IPS-18c (cell line): Measurements from ENCODE around the gene UNC50.
"Not testable (repeated sequence)": the region's sequence is repeated elsewhere in the genome, so short reads cannot be mapped to it uniquely, and the experiment has no call there.

Source experiments
- H3K4me3 ChIP-seq: 2 replicates; pipeline ENCODE4 v1.7.0; 2013; ENCODE audit warnings: low read depth, mild to moderate bottlenecking, low read length, moderate library complexity; ENCODE audit not compliant: insufficient read depth
- H3K9me3 ChIP-seq: one replicate; pipeline ENCODE4 v1.6.1; 2013; ENCODE audit warnings: mild to moderate bottlenecking, low read length, moderate library complexity; ENCODE audit not compliant: control insufficient read depth, insufficient read depth

Gene UNC50

DNA sequence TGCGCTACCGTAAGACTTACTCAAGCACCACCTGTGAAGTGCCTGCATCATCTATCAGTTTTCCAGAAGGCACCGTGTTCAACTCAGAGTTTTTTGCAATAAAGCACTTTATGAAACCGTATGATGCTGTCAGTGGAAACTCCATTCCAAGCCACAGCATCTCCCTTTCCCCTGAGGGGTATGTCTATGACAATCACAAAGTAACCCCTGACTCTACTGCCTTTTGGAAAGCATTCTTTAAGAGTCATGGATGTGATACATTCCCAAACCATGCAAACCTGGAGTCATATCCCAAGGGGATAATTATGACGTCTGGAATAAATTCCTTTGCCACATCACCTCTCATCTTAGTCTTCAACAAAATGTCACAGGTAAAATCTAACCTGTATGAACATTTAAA is 39.2 kb downstream of the UNC50 start:
- no peaks in the 10 kb centered on the region for H3K9me3 ChIP-seq

DNA sequence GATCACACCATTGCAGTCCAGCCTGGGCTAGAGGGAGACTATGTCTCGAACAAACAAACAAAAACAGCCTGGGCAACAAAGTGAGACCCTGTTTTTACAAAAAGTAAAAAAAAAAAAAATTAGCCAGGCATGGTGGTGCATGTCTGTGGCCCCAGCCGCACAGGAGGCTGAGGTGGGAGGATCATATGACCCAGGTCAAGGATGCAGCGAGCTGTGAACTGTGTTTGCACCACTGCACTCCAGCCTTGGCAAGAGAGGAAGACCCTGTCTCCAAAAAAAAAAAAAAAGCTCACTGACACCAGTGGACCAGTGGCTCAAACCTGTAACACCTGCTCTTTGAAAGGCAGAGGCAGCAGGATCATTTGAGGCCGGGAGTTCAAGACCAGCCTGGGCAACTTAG is 40.1 kb downstream of the UNC50 start:
- no peaks in the 10 kb centered on the region for H3K9me3 ChIP-seq
- H3K4me3 ChIP-seq, result no peak overlapping the region

More for the DNA sequence above, 39.2 kb downstream of the UNC50 start:
- no peak overlapping the region for H3K4me3 ChIP-seq

GRCh38 chr2:98649135-98649991 is 41.0 kb downstream of the UNC50 start:
- no peaks in the 10 kb centered on the region for H3K9me3 ChIP-seq
- no peak overlapping the region for H3K4me3 ChIP-seq

- Histone ChIP-seq H3K9me3 (no peaks in the 10 kb centered on the region), H3K4me3 (no peak overlapping the region)
These were observed 41.6 kb downstream of the UNC50 start for GRCh38 chr2:98649992-98650375.

- no peaks in the 10 kb centered on the region for H3K9me3 ChIP-seq
- H3K4me3 ChIP-seq, result no peak overlapping the region
These were observed 42.6 kb downstream of the UNC50 start for GRCh38 chr2:98650998-98651397.

DNA sequence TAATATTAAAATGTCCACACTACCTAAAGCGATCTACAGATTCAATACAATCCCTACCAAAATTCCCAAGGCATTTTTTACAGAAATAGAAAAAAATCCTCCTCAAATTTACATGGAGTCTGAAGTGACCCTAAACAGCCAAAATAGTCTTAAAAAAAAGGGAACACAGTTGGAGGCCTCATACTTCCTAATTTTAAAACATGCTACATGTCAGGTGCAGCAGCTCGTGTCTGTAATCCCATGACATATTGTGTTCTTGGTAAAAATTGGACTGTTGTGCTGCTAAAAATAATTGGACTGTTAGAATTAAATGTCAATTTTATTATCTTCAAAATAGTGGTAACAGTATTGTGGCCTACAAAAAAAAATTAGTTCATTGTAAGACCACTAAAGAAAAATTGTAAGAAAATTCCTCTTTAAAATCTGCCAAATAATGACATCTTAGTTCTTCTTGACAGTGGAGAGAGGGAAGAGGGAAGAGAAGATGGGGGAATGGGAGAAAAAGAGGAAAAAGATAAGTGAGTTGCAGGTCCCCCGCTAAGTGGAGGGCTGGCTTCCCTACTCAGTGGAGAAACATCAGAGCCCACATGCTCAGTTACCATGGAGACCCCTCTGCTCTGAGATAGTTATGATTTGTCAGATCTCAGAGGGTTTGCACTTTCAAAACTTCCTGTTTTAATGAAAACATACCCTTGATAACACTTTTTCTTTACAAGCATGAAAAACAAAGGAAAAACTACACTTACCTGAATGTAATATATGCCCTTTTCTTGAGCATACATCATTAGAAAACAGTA is 46.5 kb downstream of the UNC50 start:
- no peaks in the 10 kb centered on the region for H3K9me3 ChIP-seq
- H3K4me3 ChIP-seq, result no peak overlapping the region

- no peaks in the 10 kb centered on the region for H3K9me3 ChIP-seq
- no peak overlapping the region for H3K4me3 ChIP-seq
These were observed 48.4 kb downstream of the UNC50 start for GRCh38 chr2:98656800-98657199.

DNA sequence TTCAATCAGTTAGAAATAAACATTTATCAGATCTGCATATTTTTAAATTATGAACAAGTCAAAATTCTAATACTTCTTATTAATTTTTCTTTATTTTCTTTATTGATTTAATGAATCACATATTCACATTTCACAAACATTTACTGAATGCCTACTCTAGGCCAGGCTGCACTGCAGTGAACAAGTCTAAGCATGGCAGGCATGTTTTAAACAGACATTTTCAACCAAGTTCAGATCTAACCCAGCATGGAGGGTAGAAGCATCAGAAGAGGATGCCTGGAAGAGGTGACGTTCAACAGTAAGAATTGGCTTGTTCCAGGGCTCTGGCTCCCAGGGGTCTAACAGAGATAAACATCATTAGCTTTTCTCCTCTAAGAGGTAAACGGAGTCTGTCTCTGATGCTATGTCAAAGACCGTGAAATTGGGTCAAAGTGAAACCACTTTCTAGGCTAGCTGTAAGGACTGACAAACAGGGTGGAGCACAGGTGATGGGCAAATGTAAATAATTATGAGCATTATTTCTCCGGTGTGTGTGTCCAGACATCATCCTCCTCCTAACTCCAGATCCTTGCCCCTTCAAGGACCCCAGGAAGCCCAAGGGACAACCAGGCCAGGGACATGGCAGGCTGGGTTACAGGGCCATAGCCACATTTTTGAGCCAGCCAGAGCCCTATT is 50.6 kb downstream of the UNC50 start:
- H3K9me3 ChIP-seq, result no peaks in the 10 kb centered on the region
- H3K4me3 ChIP-seq, result no peak overlapping the region

DNA sequence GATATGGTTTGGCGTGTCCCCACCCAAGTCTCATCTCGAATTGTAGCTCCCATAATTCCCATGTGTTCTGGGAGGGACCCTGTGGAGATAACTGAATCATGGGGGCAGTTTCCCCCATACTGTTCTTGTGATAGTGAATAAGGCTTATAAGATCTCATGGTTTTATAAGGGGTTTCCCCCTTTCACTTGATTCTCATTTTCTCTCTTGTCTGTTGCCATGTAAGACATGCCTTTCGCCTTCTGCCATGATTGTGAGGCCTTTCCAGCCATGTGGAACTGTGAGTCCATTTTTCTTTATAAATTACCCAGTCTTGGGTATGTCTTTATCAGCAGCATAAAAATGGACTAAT is 51.1 kb downstream of the UNC50 start:
- not testable (repeated sequence) for H3K9me3 ChIP-seq, H3K4me3 ChIP-seq

GRCh38 chr2:98663511-98664090 is 55.2 kb downstream of the UNC50 start:
- H3K4me3 ChIP-seq, result no peak overlapping the region
- H3K9me3 ChIP-seq, result peaks cover 4% of the 10 kb centered on the region

- Histone ChIP-seq H3K4me3 (no peak overlapping the region), H3K9me3 (peaks cover 6% of the 10 kb centered on the region)
These were observed 55.9 kb downstream of the UNC50 start for GRCh38 chr2:98664323-98664722.

DNA sequence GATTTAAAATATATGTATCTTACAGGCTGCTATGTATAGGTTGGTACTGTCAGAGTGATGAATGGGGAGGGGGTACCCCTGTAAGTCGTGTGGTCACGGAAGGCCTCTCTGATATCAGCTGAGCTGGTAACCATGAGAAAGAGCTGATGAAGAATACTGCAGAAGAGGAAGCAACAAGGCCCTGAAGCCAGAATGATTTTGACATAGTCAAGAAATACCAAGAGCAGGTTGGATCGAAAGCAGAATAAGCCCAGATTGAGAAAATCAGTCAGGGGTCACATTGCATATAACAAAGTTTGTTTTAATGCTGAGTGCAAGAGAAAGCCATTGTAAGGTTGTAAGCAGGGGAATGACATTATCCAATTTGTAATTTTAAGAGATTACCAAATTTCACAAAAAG is 57.3 kb downstream of the UNC50 start:
- Histone ChIP-seq H3K9me3 (peaks cover 6% of the 10 kb centered on the region), H3K4me3 (no peak overlapping the region)
